B cell (primary cell): ENCODE data around the gene TUFM. TPM values are rescaled to one million over a fixed set of nuclear protein-coding genes. Genes with fewer than 3 reads are reported as not detected.

Source experiments
- polyA plus RNA-seq: library from polyadenylated mRNA; depleted of rRNA; stranded (reverse); fragments of >200 nt; gene quantifications from 2 replicates; pipeline ENCODE4 v1.2.3, GENCODE V29; 2012
- small RNA-seq: library from RNA; depleted of rRNA; stranded (forward); fragments of <200 nt; gene quantifications from one replicate; pipeline ENCODE3, GENCODE V24; 2012; ENCODE audit warnings: low replicate concordance, low read depth; ENCODE audit not compliant: insufficient read length
- total RNA-seq, 2 donors: library from RNA; stranded (reverse); fragments of 120-200 nt in 1 of 2; gene quantifications; 1 replicate in 1 of 2; 2 replicates in 1 of 2; pipeline versions ENCODE4 v1.2.3 to v1.2.4, GENCODE V29; 2013 to 2022

TUFM gene
- total and polyA plus RNA-seq, 2 donors (not counting 1 experiment from before 2014, with no cell fraction given): 126 to 129 TPM

Small RNA genes within 50 kb of the gene (small RNA-seq; reads per million reads assigned to genes)
- not detected for gene RF00416

Other genes starting within 250 kb of the TUFM start
- gene SULT1A2, start 249.3 kb downstream of the TUFM start, total RNA-seq: 0.32 and 0.36 TPM in 2 replicates
- gene SULT1A2, start 249.3 kb downstream of the TUFM start, polyA plus RNA-seq: 0.29 TPM in 1 of 2 replicates, not detected in the other
- 4.2 and 5.0 TPM in 2 replicates for gene SULT1A1, start 236.3 kb downstream of the TUFM start, total RNA-seq
- 5.0 and 7.1 TPM in 2 replicates for gene SULT1A1, start 236.3 kb downstream of the TUFM start, polyA plus RNA-seq
- gene NPIPB8, start 208.3 kb downstream of the TUFM start, total RNA-seq: 0.44 and 1.1 TPM in 2 replicates
- 0.04 and 0.22 TPM in 2 replicates for gene NPIPB8, start 208.3 kb downstream of the TUFM start, polyA plus RNA-seq
- 353 and 372 TPM in 2 replicates for gene EIF3C, start 134.9 kb downstream of the TUFM start, total RNA-seq
- gene EIF3C, start 134.9 kb downstream of the TUFM start, polyA plus RNA-seq: 97.8 and 126 TPM in 2 replicates
- 12.6 and 13.4 TPM in 2 replicates for gene NPIPB9, start 94.6 kb downstream of the TUFM start, total RNA-seq
- 1.3 and 3.4 TPM in 2 replicates for gene NPIPB9, start 94.6 kb downstream of the TUFM start, polyA plus RNA-seq
- gene ATXN2L, start 23.3 kb downstream of the TUFM start, total RNA-seq: 274 and 289 TPM in 2 replicates
- 134 and 157 TPM in 2 replicates for gene ATXN2L, start 23.3 kb downstream of the TUFM start, polyA plus RNA-seq
- 118 and 120 TPM in 2 replicates for gene SH2B1, start 17.5 kb upstream of the TUFM start, total RNA-seq
- gene SH2B1, start 17.5 kb upstream of the TUFM start, polyA plus RNA-seq: 94.2 and 118 TPM in 2 replicates
- gene ATP2A1, start 32.1 kb upstream of the TUFM start, total RNA-seq: 0.84 and 1.1 TPM in 2 replicates
- 0.22 and 0.31 TPM in 2 replicates for gene ATP2A1, start 32.1 kb upstream of the TUFM start, polyA plus RNA-seq
- gene RABEP2, start 78.9 kb upstream of the TUFM start, total RNA-seq: 132 and 136 TPM in 2 replicates
- 178 and 226 TPM in 2 replicates for gene RABEP2, start 78.9 kb upstream of the TUFM start, polyA plus RNA-seq
- gene CD19, start 85.6 kb upstream of the TUFM start, total RNA-seq: 303 and 306 TPM in 2 replicates
- 478 and 548 TPM in 2 replicates for gene CD19, start 85.6 kb upstream of the TUFM start, polyA plus RNA-seq
- gene NFATC2IP, start 104.6 kb upstream of the TUFM start, total RNA-seq: 102 TPM in 2 replicates
- 96.4 and 125 TPM in 2 replicates for gene NFATC2IP, start 104.6 kb upstream of the TUFM start, polyA plus RNA-seq
- 36.4 and 37.8 TPM in 2 replicates for gene SPNS1, start 128.4 kb upstream of the TUFM start, total RNA-seq
- gene SPNS1, start 128.4 kb upstream of the TUFM start, polyA plus RNA-seq: 43.3 and 47.6 TPM in 2 replicates
- 10.6 and 11.5 TPM in 2 replicates for gene LAT, start 138.7 kb upstream of the TUFM start, total RNA-seq
- gene LAT, start 138.7 kb upstream of the TUFM start, polyA plus RNA-seq: 12.2 and 20.1 TPM in 2 replicates